Activated T-cell treated with anti-CD3 and anti-CD28 coated beads, Interleukin-2, amount 50 U/mL, for 24 hours (primary cell): ENCODE results near the gene TBC1D3B.

Experiments
- DNase-seq: peaks from one replicate; pipeline ENCODE4 v3.0.0-alpha.2; 2020
- H3K27ac Mint-ChIP-seq: 2 replicates; pipeline ENCODE4 v1.8.0; 2020; ENCODE audit warnings: mild to moderate bottlenecking, mixed read lengths
- H3K27me3 Mint-ChIP-seq: 2 replicates; pipeline ENCODE4 v1.8.0; 2020; ENCODE audit warnings: mixed read lengths
- H3K36me3 Mint-ChIP-seq: 2 replicates; pipeline ENCODE4 v1.8.0; 2020; ENCODE audit warnings: low read depth, mixed read lengths
- H3K4me1 Mint-ChIP-seq: 2 replicates; pipeline ENCODE4 v1.8.0; 2020; ENCODE audit warnings: low read depth, mixed read lengths
- H3K4me3 Mint-ChIP-seq: 2 replicates; pipeline ENCODE4 v1.8.0; 2020; ENCODE audit warnings: mild to moderate bottlenecking, moderate library complexity, mixed read lengths
- H3K9me3 Mint-ChIP-seq: 2 replicates; pipeline ENCODE4 v1.8.0; 2020; ENCODE audit warnings: mixed read lengths

The TBC1D3B gene

GRCh38 chr17:36117505-36118382, 58.7 kb downstream of the TBC1D3B start:
- peaks cover under 1% of the 10 kb centered on the region for H3K9me3 Mint-ChIP-seq
- DNase-seq, result peak; percentile 48
- peak overlapping the region; percentile 88 for H3K27ac Mint-ChIP-seq
- peaks cover 16% of the 10 kb centered on the region for H3K27me3 Mint-ChIP-seq
- H3K36me3 Mint-ChIP-seq, result no peaks in the 10 kb centered on the region
- H3K4me3 Mint-ChIP-seq, result peak overlapping the region; percentile 34
- H3K4me1 Mint-ChIP-seq, result peaks cover 50% of the 10 kb centered on the region
